Measurements from ENCODE around the gene ZNF555.
"Not testable (repeated sequence)": the region's sequence is repeated elsewhere in the genome, so short reads cannot be mapped to it uniquely, and the experiment has no call there.

Gene ZNF555

DNA sequence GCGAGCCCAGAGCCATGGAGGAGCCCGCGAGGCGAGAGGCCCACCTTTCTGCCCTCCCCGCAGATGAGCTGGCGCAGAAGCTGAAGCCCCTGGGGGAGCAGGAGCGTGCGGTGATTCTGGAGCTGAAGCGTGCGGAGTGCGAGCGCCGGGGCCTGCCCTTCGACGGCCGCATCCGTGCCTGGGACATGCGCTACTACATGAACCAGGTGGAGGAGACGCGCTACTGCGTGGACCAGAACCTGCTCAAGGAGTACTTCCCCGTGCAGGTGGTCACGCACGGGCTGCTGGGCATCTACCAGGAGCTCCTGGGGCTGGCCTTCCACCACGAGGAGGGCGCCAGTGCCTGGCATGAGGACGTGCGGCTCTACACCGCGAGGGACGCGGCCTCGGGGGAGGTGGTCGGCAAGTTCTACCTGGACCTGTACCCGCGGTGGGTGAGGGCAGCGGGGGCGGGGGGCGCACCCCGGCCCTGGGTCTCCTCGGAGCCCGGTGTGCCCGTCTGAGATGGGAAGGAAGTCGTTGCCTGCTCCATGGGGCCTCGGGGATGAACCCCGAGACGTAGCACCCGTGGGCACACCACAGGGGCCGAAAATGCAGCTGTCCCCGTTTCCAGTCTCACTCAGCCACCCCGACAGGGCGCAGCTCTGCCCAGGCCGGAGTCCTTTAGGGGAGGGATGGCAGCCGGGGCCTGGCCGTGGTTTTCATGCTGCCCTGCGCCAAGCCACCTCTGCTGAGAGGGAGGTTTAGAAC is 33.7 kb upstream of the ZNF555 start:
- no peak for DNase-seq

DNA sequence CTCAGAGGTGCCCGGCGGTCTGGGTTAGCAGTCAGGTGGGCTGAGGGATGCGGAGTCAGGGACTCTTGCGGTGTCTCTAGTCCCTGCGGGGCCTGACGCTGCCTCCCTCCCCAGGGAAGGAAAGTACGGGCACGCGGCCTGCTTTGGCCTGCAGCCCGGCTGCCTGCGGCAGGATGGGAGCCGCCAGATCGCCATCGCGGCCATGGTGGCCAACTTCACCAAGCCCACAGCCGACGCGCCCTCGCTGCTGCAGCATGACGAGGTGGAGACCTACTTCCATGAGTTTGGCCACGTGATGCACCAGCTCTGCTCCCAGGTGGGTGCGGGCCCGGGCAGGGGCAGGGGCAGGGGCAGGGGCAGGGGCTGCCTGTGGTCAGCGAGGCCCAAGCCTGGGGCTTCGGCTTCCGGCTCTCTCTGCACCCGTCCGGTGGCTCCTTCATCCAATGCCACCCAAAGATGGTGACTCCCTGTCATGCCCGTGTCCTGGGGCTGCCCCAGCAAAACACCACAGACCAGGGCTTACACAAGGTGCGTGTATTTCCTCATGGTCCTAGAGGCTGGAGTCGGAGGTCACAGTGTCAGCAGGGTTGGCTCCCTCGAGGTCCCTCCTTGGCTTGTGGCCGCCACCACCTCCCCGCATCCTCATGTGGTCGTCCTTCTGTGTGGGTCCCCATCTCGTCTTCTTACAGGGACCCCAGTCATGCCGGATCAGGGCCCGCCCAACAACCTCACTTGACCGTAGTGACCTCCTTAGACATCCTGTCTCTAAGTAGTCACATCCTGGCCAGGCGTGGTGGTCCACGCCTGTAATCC is 32.9 kb upstream of the ZNF555 start:
- DNase-seq = no peak

DNA sequence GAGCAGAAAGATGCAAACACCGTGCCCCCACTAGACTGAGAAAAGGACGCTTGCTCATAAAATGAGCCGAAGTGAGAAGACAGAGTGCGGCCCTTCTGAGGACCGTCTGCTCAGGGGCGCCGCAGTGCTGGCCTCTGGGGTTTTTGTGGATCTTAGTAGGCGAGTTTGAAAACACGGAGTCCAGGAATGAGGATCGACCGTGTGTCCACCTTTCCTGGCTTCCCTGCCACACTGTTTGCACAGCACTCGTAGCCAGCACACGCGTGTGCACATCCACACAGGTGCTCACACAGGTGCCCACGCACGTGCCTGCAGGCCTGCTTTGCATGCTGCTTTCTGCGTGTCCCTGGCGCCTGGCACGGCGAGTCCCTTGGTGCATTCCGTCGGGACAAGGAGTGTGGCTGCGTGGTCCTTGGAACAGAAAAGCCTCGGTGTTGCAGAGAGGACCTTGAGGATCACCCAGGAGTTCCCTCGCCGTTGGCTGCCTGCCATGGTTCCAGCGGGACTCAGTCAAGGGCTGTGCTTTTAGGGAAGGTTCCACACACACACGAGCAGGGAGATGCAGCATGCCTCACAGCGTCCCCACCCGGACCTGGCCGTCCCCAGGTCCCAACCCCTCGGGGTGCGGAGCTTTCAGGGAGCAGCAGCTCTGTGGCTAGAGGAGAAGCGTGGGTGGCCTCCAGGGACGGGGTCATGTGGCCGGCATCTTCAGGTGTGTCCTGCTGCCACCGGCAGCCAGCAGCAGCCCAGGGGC is 31.7 kb upstream of the ZNF555 start:
- DNase-seq = no peak

GRCh38 chr19:2810141-2811091 is 30.9 kb upstream of the ZNF555 start:
- no peak for DNase-seq

GRCh38 chr19:2811221-2811722 is 30.0 kb upstream of the ZNF555 start:
- no peak for DNase-seq

GRCh38 chr19:2811735-2812413 is 29.4 kb upstream of the ZNF555 start:
- DNase-seq = no peak

GRCh38 chr19:2812414-2813234 is 28.7 kb upstream of the ZNF555 start:
- DNase-seq = no peak

DNA sequence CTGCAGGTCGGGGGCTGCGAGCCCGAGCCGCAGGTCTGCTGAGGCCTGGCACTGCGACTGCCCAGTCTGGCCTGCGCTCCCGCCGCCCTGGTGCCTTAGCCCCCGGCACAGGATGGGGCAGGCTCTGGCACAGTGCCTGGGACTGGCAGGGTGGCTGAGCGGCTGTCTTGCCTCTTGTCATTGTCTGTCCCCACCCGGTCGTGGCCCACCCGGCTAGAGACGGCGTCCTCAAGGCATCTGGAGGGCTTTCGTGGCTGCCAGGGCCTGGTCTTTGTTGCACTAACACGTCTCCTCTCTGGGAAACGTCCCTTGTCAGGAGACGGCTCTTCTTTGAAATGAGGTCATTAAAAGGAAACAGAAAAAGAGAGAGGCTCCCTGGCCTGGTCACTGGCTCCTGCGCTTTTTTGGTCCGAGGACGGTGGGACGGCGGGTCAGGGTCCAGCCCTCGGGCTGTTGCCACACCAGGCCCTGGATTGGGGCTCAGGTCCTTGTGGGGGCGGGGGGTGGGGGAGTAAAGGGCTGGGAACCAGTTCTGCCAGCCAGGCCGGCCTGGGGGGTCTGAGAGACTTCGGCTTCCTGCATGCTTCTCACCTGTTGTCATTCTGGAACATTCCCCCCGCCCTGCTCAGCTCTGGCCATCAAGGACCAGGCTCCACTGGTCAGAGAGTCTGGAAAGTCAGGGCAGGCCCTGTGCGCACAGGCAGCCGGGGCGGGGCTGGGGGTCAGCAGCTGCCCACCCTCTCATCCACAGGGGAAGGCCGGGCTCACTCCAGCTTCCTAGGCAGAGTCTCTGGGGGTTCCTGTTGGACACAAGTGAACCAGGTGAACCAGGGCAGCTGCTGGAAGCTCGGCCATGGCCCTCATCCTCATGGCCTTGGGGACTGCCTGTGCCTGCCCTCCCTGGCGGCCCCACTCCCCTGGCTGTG is 27.8 kb upstream of the ZNF555 start:
- no peak for DNase-seq

GRCh38 chr19:2814426-2814825 is 26.8 kb upstream of the ZNF555 start:
- DNase-seq = no peak

DNA sequence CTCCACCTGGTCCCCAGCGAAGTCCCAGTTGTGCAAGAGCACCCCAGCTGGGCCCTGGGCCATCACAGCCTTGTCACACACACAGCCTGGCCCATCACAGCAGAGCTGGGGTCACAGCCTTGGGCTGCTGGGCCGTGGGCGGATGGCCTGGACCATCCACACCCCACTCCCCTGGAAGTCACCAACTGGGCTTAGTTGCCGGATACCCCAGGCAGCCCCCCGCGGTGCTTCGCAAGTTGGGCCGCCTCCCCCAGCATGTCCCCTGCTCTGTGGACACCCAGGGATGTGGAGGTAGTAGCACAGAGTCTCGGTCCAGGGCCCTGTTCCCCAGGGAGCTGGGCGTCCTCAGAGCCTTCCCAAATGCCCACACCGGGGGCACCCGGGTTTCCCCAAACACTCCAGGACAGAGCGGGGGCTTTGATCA is 26.1 kb upstream of the ZNF555 start:
- no peak for DNase-seq

DNA sequence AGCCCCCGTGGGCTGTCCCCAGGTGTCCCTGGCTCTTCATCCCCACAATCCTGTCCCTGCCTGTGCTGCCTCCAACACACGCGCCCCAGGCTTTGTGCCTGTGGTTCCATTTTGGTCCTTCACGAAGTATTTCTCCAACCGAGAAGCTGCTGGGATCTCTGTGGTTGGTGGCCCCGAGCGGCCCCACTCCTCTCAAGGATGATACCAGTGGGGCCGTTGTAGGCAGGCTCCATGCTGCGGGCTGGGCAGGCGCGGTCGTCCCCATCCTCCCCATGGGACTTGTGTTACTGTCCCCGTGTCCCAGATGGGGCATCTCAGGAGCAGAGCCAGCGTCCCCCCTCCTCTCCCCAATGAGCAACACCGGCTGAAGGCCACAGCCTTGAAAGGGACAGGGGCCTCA is 25.4 kb upstream of the ZNF555 start:
- no peak for DNase-seq

GRCh38 chr19:2816641-2817040 is 24.6 kb upstream of the ZNF555 start:
- DNase-seq = no peak

- DNase-seq = not testable (repeated sequence)
Measured at GRCh38 chr19:2817237-2817829, 23.9 kb upstream of the ZNF555 start.

- DNase-seq = peak; percentile 98
Measured at GRCh38 chr19:2819540-2820111, 21.6 kb upstream of the ZNF555 start, which contains the start of gene ZNF554. Gene ZNF554, plus strand, starts transcription at chr19:2819868. Its CDS starts 204 bp downstream, at chr19:2820072.

DNA sequence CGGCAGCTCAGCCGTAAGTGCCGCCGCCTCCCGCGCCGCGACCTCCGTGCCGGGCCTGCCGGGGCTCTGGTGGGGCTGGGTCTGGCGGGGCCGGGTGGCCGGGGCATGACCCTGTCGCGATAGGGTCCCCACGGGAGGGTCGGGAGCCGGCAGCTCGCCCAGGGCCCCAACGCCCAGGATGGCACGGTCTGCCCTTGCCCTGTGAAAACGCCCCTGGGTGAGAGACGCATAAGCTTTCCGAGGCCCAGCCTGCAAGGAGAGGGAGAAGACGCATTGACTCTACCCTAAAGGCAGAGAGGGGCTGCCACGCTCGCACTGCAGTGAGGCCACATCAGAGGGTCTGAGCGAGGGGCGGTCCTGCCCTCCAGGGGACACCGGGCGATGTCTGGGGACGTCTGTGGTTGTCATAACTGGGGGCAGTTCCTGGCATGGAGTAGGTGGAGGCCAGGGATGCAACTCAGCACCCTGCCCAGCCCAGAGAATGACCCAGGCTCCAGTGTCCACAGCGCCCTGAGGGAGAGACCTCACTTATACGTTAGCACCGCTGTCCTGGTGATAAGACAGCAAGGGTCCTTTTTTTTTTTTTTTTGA is 21.1 kb upstream of the ZNF555 start:
- no peak for DNase-seq

DNA sequence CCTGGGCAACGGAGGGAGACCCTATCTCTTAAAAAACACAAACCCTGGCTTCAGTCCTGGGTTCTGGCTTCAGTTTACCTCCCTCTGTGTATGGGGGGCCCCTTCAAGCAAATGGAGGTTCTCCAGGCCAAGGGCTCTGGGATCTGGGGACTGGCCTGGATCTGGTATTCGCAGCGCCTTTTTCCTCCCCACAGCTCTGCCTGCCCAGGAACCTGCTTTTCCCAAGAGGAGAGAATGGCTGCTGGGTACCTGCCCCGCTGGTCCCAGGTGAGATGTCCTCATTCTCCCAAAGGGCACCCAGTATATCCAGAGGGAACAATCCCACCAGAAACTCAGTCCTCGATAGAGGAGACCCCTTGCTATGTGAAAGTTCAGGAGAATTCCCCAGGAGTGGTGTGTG is 18.4 kb upstream of the ZNF555 start:
- DNase-seq = no peak

DNA sequence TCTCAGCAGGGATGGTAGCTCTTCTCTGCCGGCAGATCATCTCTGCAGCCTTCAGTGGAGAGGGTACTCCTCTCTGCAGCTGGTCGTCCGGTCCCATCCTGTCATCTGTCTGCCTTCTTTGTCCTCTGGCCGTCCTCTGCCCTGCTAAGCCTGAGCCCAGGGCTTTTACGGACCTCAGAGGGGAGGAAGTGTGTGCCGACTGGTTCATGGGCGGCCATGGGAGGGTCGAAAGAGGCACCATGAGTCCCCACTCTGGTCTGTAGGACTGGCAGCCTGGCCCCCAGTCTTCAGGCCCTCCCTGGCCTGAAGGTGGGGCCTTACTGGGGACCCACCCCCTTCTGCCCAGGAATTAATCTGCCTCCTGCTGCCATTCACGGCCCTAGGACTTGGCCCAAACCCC is 17.6 kb upstream of the ZNF555 start:
- DNase-seq = no peak

DNA sequence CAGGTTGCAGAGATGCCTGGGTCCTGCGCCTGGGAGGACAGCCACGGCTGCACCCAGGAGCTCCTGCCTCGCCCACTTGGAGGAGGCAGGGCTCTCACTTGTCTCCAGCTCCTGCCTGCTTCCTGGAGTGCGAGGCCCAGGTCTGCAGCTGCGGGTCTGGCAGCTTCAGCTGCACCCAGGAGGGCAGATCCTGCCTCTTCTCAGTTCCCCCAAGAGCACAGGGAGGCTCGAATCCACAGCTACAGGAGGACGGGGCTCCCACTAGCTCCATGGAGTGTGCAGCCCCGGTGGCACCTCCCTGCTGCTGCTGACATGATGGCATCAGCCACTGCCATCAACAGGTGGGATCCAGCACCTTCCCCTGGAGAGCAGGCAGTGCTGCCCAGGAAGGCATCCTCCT is 17.1 kb upstream of the ZNF555 start:
- no peak for DNase-seq
